HG03342 (cell line): ENCODE data around the gene MOV10.
"Not testable (repeated sequence)": the region's sequence is repeated elsewhere in the genome, so short reads cannot be mapped to it uniquely, and the experiment has no call there.

ENCODE experiments used
- ATAC-seq: cut with Tn5 transposase; IDR thresholded peaks from one replicate; pipeline ENCODE4 v1.9.1; 2021; ENCODE audit warnings: mild to moderate bottlenecking, moderate library complexity; ENCODE audit not compliant: unreplicated experiment

The MOV10 gene

DNA sequence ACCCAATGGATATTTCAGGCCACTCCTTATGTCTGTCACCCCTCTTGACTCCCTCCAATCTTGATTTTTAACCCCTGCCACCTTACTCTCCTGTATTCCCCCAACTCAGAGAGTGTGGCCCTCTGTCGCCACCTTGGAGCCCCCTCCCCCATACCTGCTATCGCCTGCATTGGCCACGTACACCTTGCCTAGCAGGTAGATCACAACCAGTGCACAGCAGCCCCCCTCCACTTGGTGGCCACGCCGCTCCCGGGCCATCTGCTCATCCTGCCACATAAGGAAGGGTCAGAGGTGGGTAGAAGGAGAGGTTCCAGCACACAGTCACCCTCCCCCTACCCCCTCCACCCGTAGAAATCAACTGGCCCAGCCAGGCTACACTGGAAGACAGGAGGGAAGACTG lies 37.7 kb downstream of the MOV10 start:
- no peak for ATAC-seq

DNA sequence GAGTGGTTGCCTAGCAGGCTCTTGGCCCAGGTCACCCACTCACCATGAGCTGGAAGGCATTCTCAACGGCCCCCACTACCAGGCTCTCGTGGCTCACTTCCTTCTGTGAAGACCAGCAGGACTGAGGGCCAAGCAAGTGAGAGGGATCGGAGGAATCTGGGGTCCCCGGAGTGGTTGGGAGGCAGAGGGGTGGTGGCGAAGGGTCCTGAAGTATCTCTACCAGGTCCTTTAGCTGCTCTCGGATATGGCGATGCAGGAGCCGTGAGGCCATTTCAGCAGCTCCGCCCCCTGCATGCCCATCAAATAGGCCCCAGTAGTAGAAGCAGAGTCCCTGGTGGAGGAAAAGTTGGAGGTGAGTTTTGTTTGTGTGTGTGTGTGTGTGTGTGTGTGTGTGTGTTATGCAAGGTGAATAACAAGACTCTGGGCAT lies 38.3 kb downstream of the MOV10 start:
- ATAC-seq = no peak

DNA sequence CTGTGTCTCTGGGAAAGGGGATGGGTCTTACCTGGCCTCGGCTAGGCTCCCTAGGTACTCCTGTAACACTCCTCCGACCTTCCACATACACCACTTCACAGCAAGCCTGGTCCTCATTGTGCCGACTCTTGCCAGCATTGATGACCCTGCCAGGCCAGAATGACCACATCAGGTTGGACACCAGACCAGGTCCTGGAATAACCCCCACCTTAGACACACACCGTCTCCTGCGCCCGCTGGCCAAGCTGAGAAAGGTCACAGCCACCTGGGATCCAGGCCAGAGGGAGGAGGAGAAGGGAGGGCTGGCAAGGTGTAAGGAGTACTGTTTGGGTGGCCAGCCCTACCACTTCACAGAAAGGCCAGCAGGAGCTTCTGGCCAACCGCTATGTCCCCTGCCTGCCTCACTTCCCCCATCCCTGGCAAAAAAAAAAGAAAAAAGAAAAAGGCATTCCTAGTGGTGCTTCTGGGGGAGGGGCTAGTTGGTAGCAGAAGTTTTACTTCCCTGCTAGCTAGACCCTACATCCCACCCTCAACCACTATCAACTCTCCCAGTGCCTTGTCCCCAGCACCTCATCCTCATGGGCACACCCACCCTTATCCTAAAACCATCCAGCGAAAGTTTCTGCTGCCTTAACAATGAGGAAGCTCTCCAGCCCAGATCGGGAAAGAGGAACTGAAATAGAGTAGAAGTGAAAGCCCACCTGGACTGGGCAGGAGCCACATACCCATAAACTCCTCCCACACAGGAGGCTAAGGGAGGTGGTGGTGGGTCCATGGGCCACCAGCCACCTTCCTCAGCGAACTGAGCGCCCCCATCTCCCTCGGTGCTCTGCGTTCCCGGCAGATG lies 39.2 kb downstream of the MOV10 start:
- ATAC-seq = peak; percentile 31

DNA sequence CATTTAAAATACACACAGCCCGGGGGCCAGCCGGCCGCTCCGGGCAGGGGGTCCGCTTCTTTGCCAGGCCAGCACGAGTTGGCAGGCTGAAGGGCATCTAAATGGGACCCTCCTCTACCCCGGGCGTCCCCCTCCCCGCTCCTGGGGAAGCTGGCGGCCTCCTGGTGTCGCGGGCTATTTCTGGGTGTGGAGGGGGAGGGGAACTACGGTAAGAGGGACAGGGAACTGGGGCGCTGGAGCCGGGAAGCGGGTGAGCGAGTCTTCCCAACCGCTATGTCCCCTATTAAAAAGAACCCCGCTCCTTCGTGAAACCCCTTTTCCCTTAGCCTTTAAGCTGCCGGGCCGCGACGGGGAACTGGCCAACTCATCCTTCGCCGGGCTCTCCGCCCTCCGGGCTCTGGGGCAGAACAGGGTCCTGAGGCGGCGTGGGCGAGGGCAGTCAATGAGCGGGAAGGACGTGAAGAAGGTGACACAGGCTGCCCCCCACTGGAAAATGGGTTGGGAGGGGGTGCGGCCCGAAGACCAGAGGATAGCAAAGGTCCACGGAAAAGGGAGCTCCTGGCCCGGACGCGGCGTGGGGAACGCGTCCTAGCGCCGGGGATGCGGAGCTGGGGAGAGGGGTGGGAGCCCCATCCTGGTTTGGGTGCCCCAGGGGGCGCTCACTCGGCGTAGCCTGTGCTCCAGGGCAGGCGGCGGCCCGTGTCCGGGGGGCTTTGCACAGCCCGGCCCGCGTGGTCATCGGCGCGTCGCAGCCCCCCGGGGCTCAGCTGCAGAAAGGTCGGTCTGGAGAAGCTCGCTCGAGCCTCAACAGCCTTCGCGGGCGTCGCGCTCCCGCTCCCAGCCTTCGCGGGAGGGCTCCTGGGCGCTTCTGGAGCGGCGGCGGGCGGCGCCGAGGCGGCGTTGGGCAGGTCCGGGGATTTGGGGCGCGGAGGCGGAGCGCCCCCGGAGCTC lies 40.1 kb downstream of the MOV10 start:
- ATAC-seq = peak; percentile 7

DNA sequence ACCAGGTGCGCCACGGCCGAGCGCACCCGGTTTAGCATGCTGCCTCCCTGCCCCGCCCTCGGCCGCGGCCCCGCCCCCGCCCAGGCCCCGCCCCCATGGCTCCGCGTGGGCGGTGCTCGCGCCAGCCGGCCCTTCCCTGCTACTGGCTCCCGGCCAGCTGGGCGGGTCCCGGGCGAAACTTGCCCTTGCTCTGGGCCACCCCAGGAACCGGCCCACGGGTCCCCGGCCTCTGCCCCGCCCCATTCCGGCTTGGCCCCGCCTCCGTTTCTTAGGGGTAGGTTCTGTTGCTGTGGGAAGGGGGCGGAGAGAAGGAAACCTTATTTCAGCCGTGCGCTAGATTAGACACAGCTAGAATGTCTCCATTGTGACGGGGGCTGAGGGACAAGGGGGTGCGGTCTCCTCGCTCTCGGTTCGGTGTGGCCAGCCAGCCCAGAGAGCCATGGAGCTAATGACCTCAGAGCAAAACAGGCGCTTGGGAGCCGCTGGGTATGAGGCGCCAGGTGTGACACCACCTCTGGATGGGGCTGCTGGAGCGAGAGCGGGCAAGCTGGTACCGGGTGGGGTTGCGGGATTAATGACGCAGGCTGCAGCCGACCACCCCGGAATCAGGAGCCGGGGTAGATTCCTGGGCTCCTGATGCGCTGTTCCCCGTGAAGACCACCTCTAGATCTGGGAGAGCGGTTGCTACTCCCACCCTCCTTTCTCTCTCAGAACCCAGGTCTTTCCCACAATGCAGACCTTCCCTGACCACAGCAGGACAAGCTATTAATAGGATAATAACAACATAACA lies 41.0 kb downstream of the MOV10 start, which contains the start of gene PPM1J:
Gene PPM1J, minus strand, starts transcription at position 69 of the 790 bp plus-strand sequence. Its CDS starts 31 bp downstream, at position 38.
- peak; percentile 72 for ATAC-seq

DNA sequence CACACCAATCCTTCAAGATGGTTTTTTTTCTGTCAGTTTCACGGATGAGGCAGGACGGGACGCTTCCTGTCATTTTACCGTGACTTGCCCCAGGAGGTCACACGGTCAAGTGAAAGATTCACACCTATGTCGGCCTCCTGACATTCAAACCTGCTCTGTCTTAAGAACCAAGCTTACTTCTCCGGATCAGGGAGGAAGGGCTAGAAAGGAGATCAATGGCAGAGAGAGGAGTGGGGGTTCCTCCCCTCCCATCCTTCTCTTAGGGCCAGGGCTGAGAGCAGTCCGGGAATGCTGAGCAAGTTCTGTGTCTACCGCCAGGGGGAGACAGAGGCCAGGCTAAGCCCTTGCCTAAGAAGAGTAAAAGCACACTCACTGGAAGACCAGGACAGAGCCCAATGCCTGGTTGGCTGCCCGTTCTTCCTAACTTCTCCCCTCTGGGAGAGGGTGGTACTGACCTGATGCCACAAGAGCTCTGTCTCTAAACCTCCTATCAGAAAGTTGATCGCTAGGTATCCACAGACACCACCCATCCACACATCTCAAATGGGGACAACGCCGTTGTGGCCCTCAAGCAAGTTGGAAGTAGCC lies 41.8 kb downstream of the MOV10 start:
- peak; percentile 33 for ATAC-seq

DNA sequence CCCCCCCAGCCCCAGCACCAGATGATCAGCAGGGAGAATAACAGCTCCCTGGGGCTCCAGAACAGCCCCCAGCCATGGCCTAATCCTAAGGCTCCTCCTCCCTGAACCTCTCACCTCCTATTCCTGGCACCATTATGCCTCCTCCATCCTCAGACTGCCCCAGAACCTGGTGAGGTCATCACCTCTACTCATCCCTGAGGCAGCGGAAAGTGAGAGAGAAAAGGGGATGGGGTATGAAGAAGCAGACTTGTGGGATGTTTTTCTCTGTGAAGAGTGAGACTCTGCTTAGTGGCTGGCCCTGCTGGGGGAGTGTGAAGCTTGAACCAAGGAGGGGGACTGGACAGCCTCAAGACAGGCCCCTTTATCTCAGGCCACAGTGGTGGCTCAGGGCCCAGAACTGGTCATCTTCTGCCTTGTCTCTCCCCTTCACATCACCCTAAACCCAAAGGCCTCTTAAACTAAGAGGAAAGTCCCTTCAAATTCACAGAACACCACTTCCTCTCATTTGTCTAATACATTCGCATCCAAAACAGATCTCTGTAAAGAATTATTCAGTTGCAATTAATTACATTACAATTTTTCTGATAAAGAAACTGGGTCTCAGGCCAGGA lies 42.9 kb downstream of the MOV10 start:
- ATAC-seq = no peak

DNA sequence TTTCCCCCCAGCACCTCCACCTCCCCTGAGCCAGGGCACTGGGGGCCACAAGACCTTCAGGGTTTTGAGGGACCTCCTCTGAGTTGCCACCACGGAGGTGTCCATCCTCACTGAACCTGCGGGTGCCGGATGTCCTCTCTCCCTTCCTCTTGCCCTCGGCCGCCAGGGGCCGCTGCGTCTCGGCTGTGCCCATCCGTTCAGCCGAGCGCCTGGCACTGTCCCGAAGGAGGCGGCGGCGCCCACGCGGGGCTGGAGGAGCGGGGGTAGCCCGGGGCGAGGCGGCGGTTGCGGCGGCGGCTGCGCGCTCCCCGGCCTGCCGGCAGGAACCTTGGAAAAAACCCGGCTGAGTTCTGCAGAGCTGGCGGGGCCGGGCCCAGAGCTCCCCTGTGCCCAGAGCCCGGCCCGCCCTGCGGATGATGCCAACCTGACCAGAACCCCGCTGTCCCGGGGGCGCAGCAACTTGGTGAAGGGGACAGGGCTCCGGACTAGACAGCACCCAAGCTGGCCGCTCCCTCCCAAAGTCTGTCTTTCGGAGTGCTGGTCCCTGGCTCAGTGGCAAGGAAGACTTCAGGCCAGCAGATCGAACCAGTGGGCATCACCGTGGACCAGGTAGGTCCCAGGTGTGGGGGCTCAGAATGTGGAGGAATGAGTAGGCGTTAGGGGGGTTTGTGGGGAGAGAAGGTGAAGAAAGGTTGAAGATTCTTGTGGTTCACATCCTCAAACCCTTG lies 44.4 kb downstream of the MOV10 start:
- ATAC-seq = no peak

DNA sequence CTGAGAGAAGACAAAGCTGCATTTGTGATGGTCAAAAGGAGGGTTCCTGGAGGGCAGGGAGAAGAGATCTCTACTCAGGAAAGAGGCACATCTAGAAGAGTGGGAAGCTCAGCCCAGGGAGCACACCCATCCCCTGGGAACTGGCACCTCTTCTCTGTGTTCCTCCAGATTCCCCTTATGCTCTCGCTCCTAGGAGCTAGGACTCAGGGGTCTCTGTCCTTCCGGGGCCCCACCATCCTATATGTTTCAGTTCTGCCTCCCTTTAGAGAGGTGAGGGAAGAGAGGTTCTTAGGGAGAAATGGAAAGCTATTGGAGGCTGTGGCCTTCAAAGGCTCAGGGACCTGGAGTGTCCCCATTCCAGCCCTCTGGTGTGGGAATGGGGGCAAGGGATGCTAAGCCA lies 45.2 kb downstream of the MOV10 start:
- ATAC-seq = no peak

DNA sequence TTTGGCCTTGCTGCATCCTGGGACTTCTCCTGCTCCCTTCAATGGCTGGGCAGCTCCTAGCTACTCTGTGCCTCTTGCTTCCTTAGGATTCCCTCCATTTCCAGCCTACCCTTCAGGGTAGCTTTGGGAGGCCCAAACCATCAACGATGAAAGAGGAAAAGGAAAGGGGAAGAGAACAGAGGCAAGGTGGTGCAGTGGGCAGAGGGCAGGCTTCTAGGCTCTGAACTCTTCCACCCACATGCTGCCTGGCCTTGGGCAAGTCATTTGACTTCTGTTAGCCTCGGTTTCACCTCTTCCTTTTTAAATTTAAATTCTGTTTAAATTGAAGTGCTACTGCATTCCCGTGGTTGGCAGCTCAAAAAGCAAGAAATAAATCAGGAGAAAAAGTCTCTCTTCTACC lies 46.3 kb downstream of the MOV10 start:
- no peak for ATAC-seq

DNA sequence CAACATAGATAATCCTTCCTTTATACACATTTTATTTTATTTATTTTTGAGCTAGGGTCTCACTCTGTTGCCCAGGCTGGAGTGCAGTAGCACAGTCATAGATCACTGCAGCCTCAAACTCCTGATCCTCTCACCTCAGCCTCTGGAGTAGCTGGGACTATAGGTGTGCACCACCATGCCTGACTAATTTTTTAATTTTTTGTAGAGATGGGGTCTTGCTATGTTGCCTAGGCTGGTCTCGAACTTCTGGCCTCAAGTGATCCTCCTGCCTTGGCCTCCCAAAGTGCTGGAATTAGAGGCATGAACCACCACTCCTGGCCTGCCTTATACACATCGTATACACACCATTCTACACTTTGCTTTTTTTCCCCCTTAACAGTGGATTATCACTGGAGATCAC lies 46.8 kb downstream of the MOV10 start:
- not testable (repeated sequence) for ATAC-seq

DNA sequence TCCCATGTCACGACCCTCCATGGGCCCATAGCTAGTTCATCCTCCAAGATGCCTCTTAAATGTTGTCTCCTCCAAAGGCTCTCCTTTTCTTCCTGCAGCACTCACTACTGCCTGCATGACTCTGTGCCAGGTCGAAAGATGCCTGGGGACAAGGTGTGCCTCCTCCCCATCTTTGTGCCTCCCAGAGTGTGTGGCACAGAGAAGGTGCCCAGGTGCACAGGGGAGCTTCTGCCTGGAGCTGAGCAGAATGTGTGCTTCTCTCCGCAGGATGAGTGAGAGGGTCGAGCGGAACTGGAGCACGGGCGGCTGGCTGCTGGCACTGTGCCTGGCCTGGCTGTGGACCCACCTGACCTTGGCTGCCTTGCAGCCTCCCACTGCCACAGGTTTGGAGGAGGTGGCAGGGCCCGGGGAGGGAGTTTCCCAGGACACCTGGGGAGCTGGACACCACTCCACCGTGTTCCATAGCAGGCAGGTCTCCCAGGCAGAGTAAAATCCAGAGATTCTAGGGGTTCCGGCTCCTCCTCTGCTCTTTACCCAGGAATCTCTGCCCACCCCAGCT lies 47.6 kb downstream of the MOV10 start:
- no peak for ATAC-seq

DNA sequence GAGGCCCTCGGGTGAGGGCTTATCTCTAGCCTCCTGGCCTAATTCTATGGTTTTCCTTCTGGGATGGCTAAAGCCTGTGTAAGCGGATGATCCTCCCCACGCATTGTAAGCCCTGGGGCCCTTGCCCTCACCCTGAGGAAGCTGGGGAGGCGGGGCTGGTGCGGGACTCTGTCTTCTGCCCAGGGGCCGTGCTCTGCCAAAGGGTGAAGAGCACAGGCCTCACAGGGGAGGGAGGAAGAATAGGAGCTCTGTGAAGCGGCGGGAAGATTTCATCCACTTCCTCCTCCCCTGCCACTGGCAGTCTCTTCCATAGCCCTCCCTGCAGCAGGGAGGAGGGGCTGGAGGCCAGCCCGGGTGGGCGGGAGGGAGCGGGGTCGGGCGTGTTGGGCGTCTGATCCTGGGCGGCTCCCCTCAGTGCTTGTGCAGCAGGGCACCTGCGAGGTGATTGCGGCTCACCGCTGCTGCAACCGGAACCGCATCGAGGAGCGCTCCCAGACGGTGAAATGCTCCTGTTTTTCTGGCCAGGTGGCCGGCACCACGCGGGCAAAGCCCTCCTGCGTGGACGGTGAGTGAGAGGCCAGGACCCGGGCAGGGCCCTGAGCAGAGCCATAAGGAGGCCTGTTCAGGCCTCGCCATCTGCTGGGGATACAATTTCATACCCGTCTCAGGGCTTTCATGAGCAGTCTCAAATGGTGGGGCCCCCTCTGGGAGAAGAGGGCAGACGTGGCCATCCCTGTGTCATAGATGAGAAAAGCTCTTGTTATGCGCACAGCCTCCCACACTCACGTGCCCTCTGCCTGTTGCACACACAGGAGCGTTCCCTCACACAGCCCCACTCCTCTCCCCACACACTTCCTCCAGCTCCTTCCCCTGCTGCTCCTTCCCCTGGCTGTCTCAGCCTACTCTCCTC lies 48.4 kb downstream of the MOV10 start:
- no peak for ATAC-seq

DNA sequence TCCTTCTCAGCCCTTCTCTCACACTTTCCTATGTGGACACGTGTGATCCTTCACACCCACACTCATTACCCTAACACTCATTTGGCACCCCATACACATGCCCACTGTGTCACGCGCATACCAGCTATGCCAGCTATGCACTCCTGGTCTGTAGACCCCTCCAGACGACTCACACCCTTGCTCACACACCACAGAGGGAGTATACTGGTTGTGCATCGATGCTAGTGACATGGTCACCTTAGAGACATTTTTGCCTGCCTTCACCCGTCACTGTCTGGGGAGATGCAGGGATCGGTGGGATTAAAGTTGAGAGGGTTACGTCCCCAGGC lies 49.0 kb downstream of the MOV10 start:
- ATAC-seq = no peak

DNA sequence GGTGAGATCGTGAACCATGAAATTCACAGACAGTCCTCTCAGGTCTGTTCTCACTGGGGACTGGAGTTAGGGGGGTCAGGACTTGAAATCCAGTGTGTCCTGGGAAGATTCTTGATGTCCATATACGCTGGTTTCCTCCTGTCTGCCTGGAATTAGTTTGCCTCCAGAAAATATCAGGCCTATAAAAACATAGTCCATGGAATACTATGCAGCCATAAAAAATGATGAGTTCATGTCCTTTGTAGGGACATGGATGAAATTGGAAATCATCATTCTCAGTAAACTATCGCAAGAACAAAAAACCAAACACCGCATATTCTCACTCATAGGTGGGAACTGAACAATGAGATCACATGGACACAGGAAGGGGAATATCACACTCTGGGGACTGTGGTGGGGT lies 49.8 kb downstream of the MOV10 start:
- not testable (repeated sequence) for ATAC-seq

DNA sequence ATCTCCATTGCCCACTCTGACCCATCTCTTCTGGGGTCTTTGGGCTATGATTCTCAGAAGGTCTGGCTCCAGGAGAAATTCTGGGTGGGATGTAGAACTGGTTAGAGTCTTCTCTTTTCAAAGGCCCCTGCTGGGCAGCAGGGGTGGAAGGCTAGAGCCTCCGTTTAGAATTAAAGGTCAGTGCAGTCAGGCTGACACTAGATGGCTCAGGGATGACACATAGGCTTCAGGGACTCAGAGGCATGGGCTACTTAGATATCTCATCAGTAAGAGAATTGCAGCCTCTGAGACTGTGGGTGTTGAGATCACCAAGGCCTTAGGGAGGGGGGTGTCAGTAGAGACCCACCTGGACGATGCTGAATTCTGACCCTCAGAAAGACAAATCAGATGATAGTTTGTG lies 53.3 kb downstream of the MOV10 start:
- no peak for ATAC-seq

DNA sequence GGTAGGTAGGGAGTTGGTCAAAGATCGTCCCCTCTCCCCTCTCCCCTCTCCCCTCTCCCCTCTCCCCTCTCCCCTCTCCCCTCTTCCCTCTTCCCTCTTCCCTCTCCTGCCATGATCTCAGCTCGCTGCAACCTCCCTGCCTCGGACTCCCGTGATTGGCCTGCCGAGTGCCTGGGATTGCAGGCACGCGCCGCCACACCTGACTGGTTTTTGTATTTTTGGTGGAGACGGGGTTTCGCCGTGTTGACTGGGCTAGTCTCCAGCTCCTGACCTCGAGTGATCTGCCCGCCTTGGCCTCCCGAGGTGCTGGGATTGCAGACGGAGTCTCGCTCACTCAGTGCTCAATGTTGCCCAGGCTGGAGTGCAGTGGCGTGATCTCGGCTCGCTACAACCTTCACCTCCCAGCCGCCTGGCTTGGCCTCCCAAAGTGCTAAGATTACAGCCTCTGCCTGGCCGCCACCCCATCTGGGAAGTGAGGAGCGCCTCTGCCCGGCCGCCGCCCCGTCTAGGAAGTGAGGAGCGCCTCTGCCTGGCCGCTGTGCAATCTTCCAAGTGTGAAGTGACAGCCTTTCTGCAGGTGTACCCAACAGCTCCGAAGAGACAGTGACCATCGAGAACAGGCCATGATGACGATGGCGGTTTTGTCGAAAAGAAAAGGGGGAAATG lies 54.0 kb downstream of the MOV10 start:
- not testable (repeated sequence) for ATAC-seq

DNA sequence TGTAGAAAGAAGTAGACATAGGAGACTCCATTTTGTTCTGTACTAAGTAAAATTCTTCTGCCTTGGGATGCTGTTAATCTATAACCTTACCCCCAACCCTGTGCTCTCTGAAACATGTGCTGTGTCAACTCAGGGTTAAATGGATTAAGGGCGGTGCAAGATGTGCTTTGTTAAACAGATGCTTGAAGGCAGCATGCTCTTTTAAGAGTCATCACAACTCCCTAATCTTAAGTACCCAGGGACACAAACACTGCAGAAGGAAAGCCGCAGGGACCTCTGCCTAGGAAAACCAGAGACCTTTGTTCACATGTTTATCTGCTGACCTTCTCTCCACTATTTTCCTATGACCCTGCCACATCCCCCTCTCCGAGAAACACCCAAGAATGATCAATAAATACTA lies 54.6 kb downstream of the MOV10 start:
- ATAC-seq = not testable (repeated sequence)
